ENCODE measurements around the gene OSM.

Gene OSM

GRCh38 chr22:30226192-30226832 is 40.3 kb downstream of the OSM start:
- Histone ChIP-seq H3K9ac (ENCODE audit: low read depth, low read length) (no peak overlapping the region), H3K9me3 (ENCODE audit: insufficient read depth, low read depth, low read length) (no peaks in the 10 kb centered on the region), H3K27ac (ENCODE audit: low read length) (no peak overlapping the region), H3K27me3 (ENCODE audit: insufficient read depth, low read length) (no peaks in the 10 kb centered on the region), H3K36me3 (ENCODE audit: insufficient read depth, low read depth, low read length) (no peaks in the 10 kb centered on the region), H3K4me1 (ENCODE audit: insufficient read depth, low read length) (peaks cover 3% of the 10 kb centered on the region), H3K4me3 (ENCODE audit: low read length) (no peak overlapping the region)

GRCh38 chr22:30225220-30225927 is 41.3 kb downstream of the OSM start:
- Histone ChIP-seq H3K9me3 (ENCODE audit: insufficient read depth, low read depth, low read length) (no peaks in the 10 kb centered on the region), H3K27me3 (ENCODE audit: insufficient read depth, low read length) (no peaks in the 10 kb centered on the region), H3K4me1 (ENCODE audit: insufficient read depth, low read length) (peaks cover 3% of the 10 kb centered on the region), H3K4me3 (ENCODE audit: low read length) (no peak overlapping the region), H3K27ac (ENCODE audit: low read length) (no peak overlapping the region), H3K9ac (ENCODE audit: low read depth, low read length) (no peak overlapping the region), H3K36me3 (ENCODE audit: insufficient read depth, low read depth, low read length) (no peaks in the 10 kb centered on the region)

- no peaks in the 10 kb centered on the region for H3K27me3 ChIP-seq (ENCODE audit: insufficient read depth, low read length)
- H3K9ac ChIP-seq (ENCODE audit: low read depth, low read length), result no peak overlapping the region
- no peak overlapping the region for H3K4me3 ChIP-seq (ENCODE audit: low read length)
- no peaks in the 10 kb centered on the region for H3K36me3 ChIP-seq (ENCODE audit: insufficient read depth, low read depth, low read length)
- peaks cover 3% of the 10 kb centered on the region for H3K4me1 ChIP-seq (ENCODE audit: insufficient read depth, low read length)
- no peaks in the 10 kb centered on the region for H3K9me3 ChIP-seq (ENCODE audit: insufficient read depth, low read depth, low read length)
- no peak overlapping the region for H3K27ac ChIP-seq (ENCODE audit: low read length)
These were observed 42.3 kb downstream of the OSM start for GRCh38 chr22:30224161-30224857.

GRCh38 chr22:30223303-30223702 is 43.3 kb downstream of the OSM start:
- H3K27ac ChIP-seq (ENCODE audit: low read length), result no peak overlapping the region
- H3K27me3 ChIP-seq (ENCODE audit: insufficient read depth, low read length), result no peaks in the 10 kb centered on the region
- no peak overlapping the region for H3K4me3 ChIP-seq (ENCODE audit: low read length)
- H3K36me3 ChIP-seq (ENCODE audit: insufficient read depth, low read depth, low read length), result no peaks in the 10 kb centered on the region
- H3K9me3 ChIP-seq (ENCODE audit: insufficient read depth, low read depth, low read length), result no peaks in the 10 kb centered on the region
- no peaks in the 10 kb centered on the region; the same call in 1 of the 2 replicates for H3K4me1 ChIP-seq (ENCODE audit: insufficient read depth, low read length)
- H3K9ac ChIP-seq (ENCODE audit: low read depth, low read length), result no peak overlapping the region

- no peaks in the 10 kb centered on the region for H3K27me3 ChIP-seq (ENCODE audit: insufficient read depth, low read length)
- no peak overlapping the region for H3K27ac ChIP-seq (ENCODE audit: low read length)
- H3K9ac ChIP-seq (ENCODE audit: low read depth, low read length), result no peak overlapping the region
- H3K4me3 ChIP-seq (ENCODE audit: low read length), result no peak overlapping the region
- no peaks in the 10 kb centered on the region for H3K9me3 ChIP-seq (ENCODE audit: insufficient read depth, low read depth, low read length)
- no peaks in the 10 kb centered on the region; the same call in 1 of the 2 replicates for H3K4me1 ChIP-seq (ENCODE audit: insufficient read depth, low read length)
- no peaks in the 10 kb centered on the region for H3K36me3 ChIP-seq (ENCODE audit: insufficient read depth, low read depth, low read length)
These were observed 44.3 kb downstream of the OSM start for GRCh38 chr22:30222321-30222720.

GRCh38 chr22:30221121-30221992 is 45.3 kb downstream of the OSM start:
- Histone ChIP-seq H3K4me1 (ENCODE audit: insufficient read depth, low read length) (no peaks in the 10 kb centered on the region; the same call in 1 of the 2 replicates), H3K9me3 (ENCODE audit: insufficient read depth, low read depth, low read length) (no peaks in the 10 kb centered on the region), H3K9ac (ENCODE audit: low read depth, low read length) (no peak overlapping the region), H3K27me3 (ENCODE audit: insufficient read depth, low read length) (no peaks in the 10 kb centered on the region), H3K36me3 (ENCODE audit: insufficient read depth, low read depth, low read length) (no peaks in the 10 kb centered on the region), H3K27ac (ENCODE audit: low read length) (no peak overlapping the region), H3K4me3 (ENCODE audit: low read length) (no peak overlapping the region)

- Histone ChIP-seq H3K9me3 (ENCODE audit: insufficient read depth, low read depth, low read length) (no peaks in the 10 kb centered on the region), H3K27ac (ENCODE audit: low read length) (no peak overlapping the region), H3K9ac (ENCODE audit: low read depth, low read length) (no peak overlapping the region), H3K4me3 (ENCODE audit: low read length) (no peak overlapping the region), H3K27me3 (ENCODE audit: insufficient read depth, low read length) (no peaks in the 10 kb centered on the region), H3K36me3 (ENCODE audit: insufficient read depth, low read depth, low read length) (no peaks in the 10 kb centered on the region), H3K4me1 (ENCODE audit: insufficient read depth, low read length) (no peaks in the 10 kb centered on the region; the same call in 1 of the 2 replicates)
These were observed 46.2 kb downstream of the OSM start for GRCh38 chr22:30220338-30221012.

GRCh38 chr22:30219668-30220278 is 46.9 kb downstream of the OSM start:
- no peaks in the 10 kb centered on the region for H3K9me3 ChIP-seq (ENCODE audit: insufficient read depth, low read depth, low read length)
- no peak overlapping the region for H3K4me3 ChIP-seq (ENCODE audit: low read length)
- no peak overlapping the region for H3K9ac ChIP-seq (ENCODE audit: low read depth, low read length)
- H3K36me3 ChIP-seq (ENCODE audit: insufficient read depth, low read depth, low read length), result no peaks in the 10 kb centered on the region
- no peaks in the 10 kb centered on the region for H3K27me3 ChIP-seq (ENCODE audit: insufficient read depth, low read length)
- peaks cover 3% of the 10 kb centered on the region for H3K4me1 ChIP-seq (ENCODE audit: insufficient read depth, low read length)
- no peak overlapping the region for H3K27ac ChIP-seq (ENCODE audit: low read length)

GRCh38 chr22:30219049-30219654 is 47.5 kb downstream of the OSM start:
- H3K27ac ChIP-seq (ENCODE audit: low read length), result no peak overlapping the region
- H3K27me3 ChIP-seq (ENCODE audit: insufficient read depth, low read length), result no peaks in the 10 kb centered on the region
- H3K36me3 ChIP-seq (ENCODE audit: insufficient read depth, low read depth, low read length), result no peaks in the 10 kb centered on the region
- H3K9me3 ChIP-seq (ENCODE audit: insufficient read depth, low read depth, low read length), result no peaks in the 10 kb centered on the region
- H3K9ac ChIP-seq (ENCODE audit: low read depth, low read length), result no peak overlapping the region
- no peak overlapping the region for H3K4me3 ChIP-seq (ENCODE audit: low read length)
- H3K4me1 ChIP-seq (ENCODE audit: insufficient read depth, low read length), result peaks cover 8% of the 10 kb centered on the region

- H3K9ac ChIP-seq (ENCODE audit: low read depth, low read length), result no peak overlapping the region
- H3K27ac ChIP-seq (ENCODE audit: low read length), result no peak overlapping the region
These were observed 48.7 kb downstream of the OSM start for GRCh38 chr22:30217698-30218560.

More at GRCh38 chr22:30217698-30218560, 48.7 kb downstream of the OSM start:
- Histone ChIP-seq H3K36me3 (ENCODE audit: insufficient read depth, low read depth, low read length) (no peaks in the 10 kb centered on the region), H3K4me3 (ENCODE audit: low read length) (no peak overlapping the region), H3K27me3 (ENCODE audit: insufficient read depth, low read length) (no peaks in the 10 kb centered on the region), H3K9me3 (ENCODE audit: insufficient read depth, low read depth, low read length) (no peaks in the 10 kb centered on the region), H3K4me1 (ENCODE audit: insufficient read depth, low read length) (peaks cover 8% of the 10 kb centered on the region)
